B cell (primary cell): ENCODE results near the gene SEL1L2.

Source experiments
- CTCF ChIP-seq: fragments of 200-600 bp; IDR thresholded peaks from one replicate; pipeline ENCODE4 v1.8.0; 2022; ENCODE audit warnings: antibody characterized with exemption, mild to moderate bottlenecking
- EZH2 ChIP-seq: IDR thresholded peaks from 2 replicates; pipeline ENCODE4 v1.6.1; 2012; ENCODE audit warnings: borderline replicate concordance, low read depth, mild to moderate bottlenecking, moderate library complexity, low read length; ENCODE audit not compliant: insufficient read depth, poor library complexity, severe bottlenecking

GRCh38 chr20:13875265-13875811 is 115.1 kb downstream of the SEL1L2 start:
- TF ChIP-seq CTCF (no peak), EZH2 (no peak)
